ENCODE results near the gene MAT1A.
"Not testable (repeated sequence)": the region's sequence is repeated elsewhere in the genome, so short reads cannot be mapped to it uniquely, and the experiment has no call there.

The MAT1A gene

GRCh38 chr10:80289451-80290287 is at the start of gene MAT1A:
MAT1A (minus strand) TSS chr10:80289658; CDS start chr10:80289423, 235 bp downstream.
- DNase-seq = no peak

GRCh38 chr10:80333983-80334382 is 44.5 kb upstream of the MAT1A start:
- no peak for DNase-seq

- DNase-seq = no peak
Measured at GRCh38 chr10:80324891-80325364, 35.5 kb upstream of the MAT1A start.

- no peak for DNase-seq
Measured at GRCh38 chr10:80324086-80324485, 34.6 kb upstream of the MAT1A start.

- DNase-seq = no peak
Measured at GRCh38 chr10:80323311-80323710, 33.9 kb upstream of the MAT1A start.

GRCh38 chr10:80322711-80323110 is 33.3 kb upstream of the MAT1A start:
- no peak for DNase-seq

GRCh38 chr10:80322158-80322557 is 32.7 kb upstream of the MAT1A start:
- no peak for DNase-seq

- DNase-seq = no peak
Measured at GRCh38 chr10:80321183-80321582, 31.7 kb upstream of the MAT1A start.

- no peak for DNase-seq
Measured at GRCh38 chr10:80320377-80320776, 30.9 kb upstream of the MAT1A start.

- no peak for DNase-seq
Measured at GRCh38 chr10:80319725-80320290, 30.4 kb upstream of the MAT1A start.

GRCh38 chr10:80319318-80319717 is 29.9 kb upstream of the MAT1A start:
- no peak for DNase-seq

GRCh38 chr10:80318742-80319141 is 29.3 kb upstream of the MAT1A start:
- DNase-seq = no peak

- no peak for DNase-seq
Measured at GRCh38 chr10:80315391-80315790, 25.9 kb upstream of the MAT1A start.

- DNase-seq = no peak
Measured at GRCh38 chr10:80313523-80313922, 24.1 kb upstream of the MAT1A start.

- DNase-seq = not testable (repeated sequence)
Measured at GRCh38 chr10:80305989-80306388, 16.5 kb upstream of the MAT1A start.

- DNase-seq = no peak
Measured at GRCh38 chr10:80296942-80297341, 7.5 kb upstream of the MAT1A start.

- DNase-seq = no peak
Measured at GRCh38 chr10:80292607-80293239, 3.3 kb upstream of the MAT1A start.

- no peak for DNase-seq
Measured at GRCh38 chr10:80290474-80291220, 1.2 kb upstream of the MAT1A start.

- no peak for DNase-seq
Measured at GRCh38 chr10:80288849-80289248, 609 bp downstream of the MAT1A start.

- no peak for DNase-seq
Measured at GRCh38 chr10:80284522-80284921, 4.9 kb downstream of the MAT1A start.

GRCh38 chr10:80283536-80284199 is 5.8 kb downstream of the MAT1A start:
- DNase-seq = no peak

GRCh38 chr10:80283119-80283518 is 6.3 kb downstream of the MAT1A start:
- DNase-seq = no peak
